PC-9 (cell line): ENCODE measurements around the gene PEPD.

Experiments
- EZH2 ChIP-seq: fragments of 200-600 bp; sonication (generic); IDR thresholded peaks from 2 replicates; pipeline ENCODE4 v1.8.0; 2017; ENCODE audit warnings: antibody characterized with exemption, low read depth
- TF ChIP-seq, protein P1 (sequence below): fragments of 200-600 bp; sonication (generic); conservative IDR thresholded peaks from 2 replicates; pipeline ENCODE4 v1.6.1; 2017; ENCODE audit warnings: mixed run types, antibody characterized with exemption, mild to moderate bottlenecking, moderate library complexity

DNA sequence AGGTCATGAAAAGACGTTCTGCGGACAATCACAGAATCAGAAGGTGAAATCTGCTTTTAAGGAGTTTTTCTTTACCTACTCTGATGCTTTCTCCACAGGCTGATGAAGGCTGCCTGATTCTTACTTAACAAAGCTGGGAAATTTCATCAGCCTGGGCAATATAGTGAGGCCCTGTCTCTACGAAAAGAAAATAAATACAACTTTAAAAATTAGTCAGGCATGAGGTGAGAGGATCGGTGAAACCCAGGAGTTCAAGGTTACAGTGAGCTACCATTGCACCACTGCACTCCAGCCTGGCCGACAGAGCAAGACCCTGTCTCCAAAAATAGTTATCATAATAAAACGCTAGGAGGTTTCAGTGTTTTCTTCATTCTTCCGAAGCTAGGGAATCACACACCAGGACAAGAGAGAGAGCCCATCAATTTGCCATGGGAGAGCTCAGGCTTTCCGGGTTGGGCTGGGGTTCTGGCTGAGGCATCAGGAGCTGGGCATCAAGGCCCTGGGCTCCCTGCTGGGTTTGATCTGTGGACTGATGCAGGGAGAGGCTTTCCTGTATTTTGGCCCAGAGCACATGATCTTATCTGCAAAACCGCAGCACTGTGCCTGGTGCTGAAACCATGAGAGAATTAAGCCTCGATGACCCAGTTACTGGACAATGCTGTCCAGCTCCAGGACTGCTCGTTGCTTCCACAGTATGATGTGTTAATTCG is 173.1 kb downstream of the PEPD start:
- TF ChIP-seq, protein P1, sequence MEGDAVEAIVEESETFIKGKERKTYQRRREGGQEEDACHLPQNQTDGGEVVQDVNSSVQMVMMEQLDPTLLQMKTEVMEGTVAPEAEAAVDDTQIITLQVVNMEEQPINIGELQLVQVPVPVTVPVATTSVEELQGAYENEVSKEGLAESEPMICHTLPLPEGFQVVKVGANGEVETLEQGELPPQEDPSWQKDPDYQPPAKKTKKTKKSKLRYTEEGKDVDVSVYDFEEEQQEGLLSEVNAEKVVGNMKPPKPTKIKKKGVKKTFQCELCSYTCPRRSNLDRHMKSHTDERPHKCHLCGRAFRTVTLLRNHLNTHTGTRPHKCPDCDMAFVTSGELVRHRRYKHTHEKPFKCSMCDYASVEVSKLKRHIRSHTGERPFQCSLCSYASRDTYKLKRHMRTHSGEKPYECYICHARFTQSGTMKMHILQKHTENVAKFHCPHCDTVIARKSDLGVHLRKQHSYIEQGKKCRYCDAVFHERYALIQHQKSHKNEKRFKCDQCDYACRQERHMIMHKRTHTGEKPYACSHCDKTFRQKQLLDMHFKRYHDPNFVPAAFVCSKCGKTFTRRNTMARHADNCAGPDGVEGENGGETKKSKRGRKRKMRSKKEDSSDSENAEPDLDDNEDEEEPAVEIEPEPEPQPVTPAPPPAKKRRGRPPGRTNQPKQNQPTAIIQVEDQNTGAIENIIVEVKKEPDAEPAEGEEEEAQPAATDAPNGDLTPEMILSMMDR = no peak
- no peak for TF ChIP-seq EZH2
